GM19043 (cell line): ENCODE results near the gene SLC45A2.
"Not testable (repeated sequence)": the region's sequence is repeated elsewhere in the genome, so short reads cannot be mapped to it uniquely, and the experiment has no call there.

Experiments
- ATAC-seq: cut with Tn5 transposase; IDR thresholded peaks from one replicate; pipeline ENCODE4 v1.9.1; 2021; ENCODE audit warnings: low read depth; ENCODE audit not compliant: unreplicated experiment

Gene SLC45A2

GRCh38 chr5:33969572-33970452, 14.7 kb downstream of the SLC45A2 start:
- peak; percentile 75 for ATAC-seq

GRCh38 chr5:33968211-33969005, 16.1 kb downstream of the SLC45A2 start:
- ATAC-seq, result no peak

GRCh38 chr5:33966805-33967204, 17.7 kb downstream of the SLC45A2 start:
- no peak for ATAC-seq

- ATAC-seq, result no peak
These were observed 20.3 kb downstream of the SLC45A2 start for GRCh38 chr5:33964132-33964700.

GRCh38 chr5:33958176-33958575, 26.3 kb downstream of the SLC45A2 start:
- ATAC-seq, result no peak

- no peak for ATAC-seq
These were observed 26.8 kb downstream of the SLC45A2 start for GRCh38 chr5:33957577-33958150.

- ATAC-seq, result not testable (repeated sequence)
These were observed 32.3 kb downstream of the SLC45A2 start for GRCh38 chr5:33952175-33952574.

- no peak for ATAC-seq
These were observed 39.9 kb downstream of the SLC45A2 start for GRCh38 chr5:33944543-33945132.

- ATAC-seq, result no peak
These were observed 43.4 kb downstream of the SLC45A2 start for GRCh38 chr5:33941090-33941489.

- no peak for ATAC-seq
These were observed 44.8 kb downstream of the SLC45A2 start for GRCh38 chr5:33939556-33940262.

- no peak for ATAC-seq
These were observed 45.6 kb downstream of the SLC45A2 start for GRCh38 chr5:33938881-33939280.

GRCh38 chr5:33938507-33938796, 46.0 kb downstream of the SLC45A2 start:
- ATAC-seq, result no peak

GRCh38 chr5:33937707-33938506, 46.6 kb downstream of the SLC45A2 start:
- ATAC-seq, result no peak

- ATAC-seq, result no peak
These were observed 47.3 kb downstream of the SLC45A2 start for GRCh38 chr5:33937017-33937706.

GRCh38 chr5:33936381-33937016, 48.0 kb downstream of the SLC45A2 start, which contains the start of gene RXFP3:
Gene RXFP3 (plus strand): TSS chr5:33936386. CDS start chr5:33936741, 355 bp downstream.
- no peak for ATAC-seq

GRCh38 chr5:33936004-33936380, 48.5 kb downstream of the SLC45A2 start:
- ATAC-seq, result no peak

- ATAC-seq, result peak; percentile 17
These were observed 50.3 kb downstream of the SLC45A2 start for GRCh38 chr5:33934176-33934575.

- ATAC-seq, result peak; percentile 84
These were observed 50.7 kb downstream of the SLC45A2 start for GRCh38 chr5:33933723-33934169.
